Upper lobe of left lung (tissue), 6 donors: ENCODE results near the gene ZNF507. TPM values are rescaled to one million over a fixed set of nuclear protein-coding genes. Genes with fewer than 3 reads are reported as not detected.
A peak's percentile ranks its signal among the peaks of the same experiment; 100 is the strongest.

Source experiments
- ATAC-seq, 2 donors: fragments of 200-7000 bp; cut with Tn5 transposase; one replicate each; pipeline ENCODE4 v1.9.1; 2022; ENCODE audit warnings: mild to moderate bottlenecking in 2 of 2, moderate library complexity in 2 of 2; ENCODE audit not compliant: low FRiP score in 2 of 2
- DNase-seq, 2 donors: peaks; one replicate each; pipeline ENCODE4 v3.0.0-alpha.2; 2019 to 2020
- H3K27ac ChIP-seq, 4 donors: fragments of 200-600 bp; sonication (generic); one replicate each; pipeline ENCODE4 v1.5.1; 2016 to 2019
- H3K27me3 ChIP-seq, 4 donors: fragments of 200-600 bp; sonication (generic); one replicate each; pipeline ENCODE4 v1.5.1; 2017 to 2019
- H3K36me3 ChIP-seq, 4 donors: fragments of 200-600 bp; sonication (generic); one replicate each; pipeline ENCODE4 v1.5.1; 2016 to 2019
- H3K4me1 ChIP-seq, 4 donors: fragments of 200-600 bp; sonication (generic); one replicate each; pipeline ENCODE4 v1.5.1; 2018 to 2019
- H3K4me3 ChIP-seq, 4 donors: fragments of 200-600 bp; sonication (generic); one replicate each; pipeline ENCODE4 v1.5.1; 2017 to 2019; ENCODE audit warnings: mild to moderate bottlenecking in 2 of 4, moderate library complexity in 1 of 4
- H3K9me3 ChIP-seq, 4 donors: fragments of 200-600 bp; sonication (generic); one replicate each; pipeline ENCODE4 v1.5.1; 2018 to 2019
- CTCF ChIP-seq, 6 experiments: fragments of 450-650 bp in 4 of 6; fragments of 200-600 bp in 2 of 6; sonication (generic) in 2 of 6; IDR thresholded peaks; one replicate each; pipeline ENCODE4 v1.5.1; 2016 to 2019; ENCODE audit warnings: antibody characterized with exemption in 6 of 6
- EP300 ChIP-seq, 4 donors: sonication (generic); formaldehyde crosslinking; IDR thresholded peaks; one replicate each; pipeline ENCODE4 v1.5.1; 2017; ENCODE audit warnings: antibody characterized with exemption in 4 of 4, control low read depth in 2 of 4
- POLR2A ChIP-seq, 4 donors: fragments of 450-650 bp; IDR thresholded peaks; one replicate each; pipeline ENCODE4 v1.5.1; 2016 to 2017; ENCODE audit warnings: antibody characterized with exemption in 4 of 4, mild to moderate bottlenecking in 2 of 4
- POLR2AphosphoS5 ChIP-seq, 2 donors: sonication (generic); formaldehyde crosslinking; IDR thresholded peaks; one replicate each; pipeline ENCODE4 v1.5.1; 2017; ENCODE audit warnings: antibody characterized with exemption in 2 of 2
- WGBS, 2 donors: methylation state at CpG; one replicate each; pipeline ENCODE4 v1.1.5; 2017 to 2018; 5-methylcytosine and 5-hydroxymethylcytosine counted together
- total RNA-seq, 6 donors: library from RNA; depleted of rRNA in 4 of 6; stranded (reverse); fragments of >200 nt in 4 of 6; gene quantifications; one replicate each; pipeline versions ENCODE4 v1.1.0 to v1.2.1, GENCODE V29; 2016 to 2021
- donor health status: DM: no; HTN: no; CAD: no; lungs with moderate emphysema.
- donor health status: DM: no; HTN: yes; CAD: no; lungs with severe emphysema.

Gene ZNF507
- total RNA-seq, 6 donors from 2014 or later = 13.0 to 27.2 (median 17.5) TPM

GRCh38 chr19:32308431-32309077 is 36.9 kb upstream of the ZNF507 start:
- DNase-seq (no peak), ATAC-seq (no peak)
- Histone ChIP-seq H3K27ac (no peak overlapping the region), H3K36me3 (no peaks in the 10 kb centered on the region), H3K4me1 (no peaks in the 10 kb centered on the region), H3K27me3 (no peaks in the 10 kb centered on the region), H3K4me3 (no peak overlapping the region), H3K9me3 (peaks cover 0 to 7% (median 2%) of the 10 kb centered on the region in 4 donors)
- TF ChIP-seq POLR2A (IDR thresholded peaks at IDR 0.05) = no peak
- TF ChIP-seq POLR2AphosphoS5 (IDR thresholded peaks at IDR 0.05) = no peak
- TF ChIP-seq CTCF (IDR thresholded peaks at IDR 0.05) = no peak
- no peak for TF ChIP-seq EP300 (IDR thresholded peaks at IDR 0.05)
- 69 to 74% methylated on average over 8 of the region's 8 CpGs for WGBS, 2 donors

- DNase-seq = peak in 1 of 2 donors; percentile 43
- 55 to 66% methylated on average over 27 to 29 of the region's 29 CpGs for WGBS, 2 donors
- Histone ChIP-seq H3K27me3 (no peaks in the 10 kb centered on the region), H3K4me1 (no peaks in the 10 kb centered on the region), H3K9me3 (no peaks in the 10 kb centered on the region), H3K4me3 (no peak overlapping the region), H3K36me3 (no peaks in the 10 kb centered on the region), H3K27ac (no peak overlapping the region)
- TF ChIP-seq POLR2AphosphoS5 (IDR thresholded peaks at IDR 0.05) = no peak
- TF ChIP-seq EP300 (IDR thresholded peaks at IDR 0.05) = no peak
- no peak for TF ChIP-seq CTCF (IDR thresholded peaks at IDR 0.05)
- no peak for TF ChIP-seq POLR2A (IDR thresholded peaks at IDR 0.05)
- ATAC-seq = peak in 1 of 2 donors; percentile 29
Measured at GRCh38 chr19:32309711-32310390, 35.6 kb upstream of the ZNF507 start.

GRCh38 chr19:32311371-32311770 is 34.0 kb upstream of the ZNF507 start:
- Histone ChIP-seq H3K4me3 (no peak overlapping the region), H3K27ac (no peak overlapping the region), H3K36me3 (no peaks in the 10 kb centered on the region), H3K9me3 (no peaks in the 10 kb centered on the region), H3K4me1 (no peaks in the 10 kb centered on the region), H3K27me3 (no peaks in the 10 kb centered on the region)
- TF ChIP-seq EP300 (IDR thresholded peaks at IDR 0.05) (no peak), CTCF (IDR thresholded peaks at IDR 0.05) (no peak), POLR2AphosphoS5 (IDR thresholded peaks at IDR 0.05) (no peak), POLR2A (IDR thresholded peaks at IDR 0.05) (no peak)
- no peak for DNase-seq
- ATAC-seq = no peak
- WGBS, 2 donors = 84 to 86% methylated on average over 7 to 10 of the region's 10 CpGs

- no peaks in the 10 kb centered on the region for H3K4me1 ChIP-seq
Measured at GRCh38 chr19:32313569-32314265, 31.7 kb upstream of the ZNF507 start.

More at GRCh38 chr19:32313569-32314265, 31.7 kb upstream of the ZNF507 start:
- H3K9me3 ChIP-seq = no peaks in the 10 kb centered on the region
- WGBS, 2 donors = 51 to 61% methylated on average over 6 of the region's 6 CpGs
- H3K36me3 ChIP-seq = no peaks in the 10 kb centered on the region
- no peak for DNase-seq
- no peak overlapping the region for H3K27ac ChIP-seq
- no peak overlapping the region for H3K4me3 ChIP-seq
- ATAC-seq = no peak
- H3K27me3 ChIP-seq = no peaks in the 10 kb centered on the region
- TF ChIP-seq EP300 (IDR thresholded peaks at IDR 0.05) (no peak), CTCF (IDR thresholded peaks at IDR 0.05) (no peak), POLR2AphosphoS5 (IDR thresholded peaks at IDR 0.05) (no peak), POLR2A (IDR thresholded peaks at IDR 0.05) (no peak)
